DND-41 (cell line): ENCODE data around the gene ALDH3B2.

ENCODE experiments used
- EZH2 ChIP-seq: IDR thresholded peaks from 3 replicates; pipeline ENCODE4 v1.6.1; 2012; ENCODE audit warnings: borderline replicate concordance, low read depth, mild to moderate bottlenecking, moderate library complexity, low read length, inconsistent platforms; ENCODE audit not compliant: severe bottlenecking
- TF ChIP-seq, protein P1 (sequence below): IDR thresholded peaks from 2 replicates; pipeline ENCODE4 v1.5.1; 2012; ENCODE audit warnings: borderline replicate concordance, low read length, moderate library complexity, mild to moderate bottlenecking; ENCODE audit not compliant: poor library complexity, severe bottlenecking; ENCODE audit errors: extremely low read depth

DNA sequence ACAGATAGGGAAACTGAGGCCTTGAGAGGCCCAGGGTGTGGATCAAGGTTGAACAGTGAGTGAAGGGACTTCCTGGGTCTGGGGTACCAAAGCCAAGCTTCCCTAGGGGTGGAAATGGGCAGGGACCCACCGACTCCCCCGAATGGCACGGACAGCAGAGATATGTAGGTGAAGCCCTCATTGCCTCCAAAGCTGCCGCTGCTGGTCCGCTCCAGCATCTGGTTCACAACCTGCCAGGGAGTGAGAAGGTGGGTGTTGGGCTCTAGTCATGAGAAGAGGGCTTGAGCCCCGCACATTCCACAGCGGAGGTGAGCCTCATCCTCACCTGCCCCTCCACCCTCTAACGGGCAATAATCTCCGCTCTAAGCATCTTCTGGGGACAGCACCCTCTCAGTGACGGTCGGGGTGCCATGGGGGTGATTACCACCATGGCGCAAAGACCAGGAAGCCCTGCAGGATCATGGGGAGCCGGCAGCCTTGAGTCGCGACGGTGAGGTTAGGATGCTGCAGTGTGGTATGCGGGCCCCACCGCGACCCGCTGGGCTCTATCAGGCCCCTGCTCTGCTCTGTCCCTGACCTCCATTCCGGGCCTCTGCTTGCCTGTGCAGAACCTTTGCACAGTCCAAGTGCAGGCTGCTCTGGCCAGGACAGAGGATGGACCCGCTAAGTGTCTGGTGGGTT lies 10.8 kb downstream of the ALDH3B2 start:
- TF ChIP-seq, protein P1, sequence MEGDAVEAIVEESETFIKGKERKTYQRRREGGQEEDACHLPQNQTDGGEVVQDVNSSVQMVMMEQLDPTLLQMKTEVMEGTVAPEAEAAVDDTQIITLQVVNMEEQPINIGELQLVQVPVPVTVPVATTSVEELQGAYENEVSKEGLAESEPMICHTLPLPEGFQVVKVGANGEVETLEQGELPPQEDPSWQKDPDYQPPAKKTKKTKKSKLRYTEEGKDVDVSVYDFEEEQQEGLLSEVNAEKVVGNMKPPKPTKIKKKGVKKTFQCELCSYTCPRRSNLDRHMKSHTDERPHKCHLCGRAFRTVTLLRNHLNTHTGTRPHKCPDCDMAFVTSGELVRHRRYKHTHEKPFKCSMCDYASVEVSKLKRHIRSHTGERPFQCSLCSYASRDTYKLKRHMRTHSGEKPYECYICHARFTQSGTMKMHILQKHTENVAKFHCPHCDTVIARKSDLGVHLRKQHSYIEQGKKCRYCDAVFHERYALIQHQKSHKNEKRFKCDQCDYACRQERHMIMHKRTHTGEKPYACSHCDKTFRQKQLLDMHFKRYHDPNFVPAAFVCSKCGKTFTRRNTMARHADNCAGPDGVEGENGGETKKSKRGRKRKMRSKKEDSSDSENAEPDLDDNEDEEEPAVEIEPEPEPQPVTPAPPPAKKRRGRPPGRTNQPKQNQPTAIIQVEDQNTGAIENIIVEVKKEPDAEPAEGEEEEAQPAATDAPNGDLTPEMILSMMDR, result no peak
- TF ChIP-seq EZH2, result no peak
